HepG2 (cell line): ENCODE measurements around the gene ZNF189. TPM values are rescaled to one million over a fixed set of nuclear protein-coding genes. Genes with fewer than 3 reads are reported as not detected.

Experiments used
- CBX1 ChIP-seq: IDR thresholded peaks from one replicate; pipeline ENCODE4 v1.6.1; 2016; ENCODE audit warnings: antibody characterized with exemption, low read depth
- DNMT1 ChIP-seq: sonication (generic); formaldehyde crosslinking; IDR thresholded peaks from 2 replicates; pipeline ENCODE4 v1.5.1; 2020; ENCODE audit warnings: mild to moderate bottlenecking, missing genetic modification reagents
- GATAD2A ChIP-seq: IDR thresholded peaks from 2 replicates; pipeline ENCODE4 v1.6.1; 2016
- HOXA7 ChIP-seq: sonication (generic); formaldehyde crosslinking; IDR thresholded peaks from 2 replicates; pipeline ENCODE4 v1.8.1; 2022; ENCODE audit warnings: mild to moderate bottlenecking, missing genetic modification reagents, moderate library complexity
- MBD4 ChIP-seq: IDR thresholded peaks from 2 replicates; pipeline ENCODE4 v1.6.1; 2012; ENCODE audit warnings: low read length, inconsistent platforms, borderline replicate concordance
- PITX1 ChIP-seq: sonication (generic); formaldehyde crosslinking; IDR thresholded peaks from 2 replicates; pipeline ENCODE4 v1.5.1; 2020; ENCODE audit warnings: mild to moderate bottlenecking, missing genetic modification reagents
- REPIN1 ChIP-seq: sonication (generic); formaldehyde crosslinking; IDR thresholded peaks from 2 replicates; pipeline ENCODE4 v1.8.0; 2022; ENCODE audit warnings: missing genetic modification reagents, low read depth, mild to moderate bottlenecking, borderline replicate concordance
- ZNF124 ChIP-seq: sonication (generic); formaldehyde crosslinking; IDR thresholded peaks from 2 replicates; pipeline ENCODE4 v1.4.0; 2020; ENCODE audit warnings: missing genetic modification reagents
- ZNF644 ChIP-seq: IDR thresholded peaks from 2 replicates; pipeline ENCODE4 v1.6.1; 2016; ENCODE audit warnings: low read depth
- polyA plus RNA-seq, 8 experiments: library from polyadenylated mRNA; depleted of rRNA in 3 of 8; stranded (reverse) in 7 of 8; unstranded in 1 of 8; fragments of >200 nt; fragmentation: Illumina TruSeq in 4 of 8; extraction: Trizol in 4 of 8; gene quantifications; 2 replicates each; pipeline versions ENCODE4 v1.2.1 to v1.2.3, GENCODE V29; 2011 to 2016; ENCODE audit warnings: low read depth in 4 of 8, missing spikeins in 1 of 8, mixed read lengths in 1 of 8; ENCODE audit not compliant: insufficient read depth in 1 of 8
- total RNA-seq, 5 experiments: library from RNA; depleted of rRNA; stranded (reverse); fragments of >200 nt; fragmentation: Illumina TruSeq; extraction: Trizol; gene quantifications; 2 replicates each; pipeline ENCODE4 v1.2.3, GENCODE V29; 2016; ENCODE audit warnings: low read depth in 1 of 5
- TF ChIP-seq, protein P1 (sequence below): sonication (generic); formaldehyde crosslinking; IDR thresholded peaks from 2 replicates; pipeline ENCODE4 v1.5.0; 2020; ENCODE audit warnings: mild to moderate bottlenecking, missing genetic modification reagents
- TF ChIP-seq, protein P2 (sequence below): IDR thresholded peaks from 2 replicates; pipeline ENCODE4 v1.6.1; 2012; ENCODE audit warnings: low read length, improper control_type of control experiment
- TF ChIP-seq, protein P3 (sequence below): sonication (generic); formaldehyde crosslinking; IDR thresholded peaks from 2 replicates; pipeline ENCODE4 v1.5.0; 2020; ENCODE audit warnings: missing genetic modification reagents
- TF ChIP-seq, protein P4 (sequence below): sonication (generic); formaldehyde crosslinking; IDR thresholded peaks from 2 replicates; pipeline ENCODE4 v1.4.0; 2020; ENCODE audit warnings: missing genetic modification reagents
- TF ChIP-seq, protein P5 (sequence below): sonication (generic); formaldehyde crosslinking; IDR thresholded peaks from 2 replicates; pipeline ENCODE4 v1.4.0; 2020; ENCODE audit warnings: missing genetic modification reagents

Gene ZNF189
- total and polyA plus RNA-seq, 2 of the 13 experiments (the other 11 are each of a cell fraction or from before 2014, with no cell fraction given) = 8.4 to 50.0 TPM

DNA sequence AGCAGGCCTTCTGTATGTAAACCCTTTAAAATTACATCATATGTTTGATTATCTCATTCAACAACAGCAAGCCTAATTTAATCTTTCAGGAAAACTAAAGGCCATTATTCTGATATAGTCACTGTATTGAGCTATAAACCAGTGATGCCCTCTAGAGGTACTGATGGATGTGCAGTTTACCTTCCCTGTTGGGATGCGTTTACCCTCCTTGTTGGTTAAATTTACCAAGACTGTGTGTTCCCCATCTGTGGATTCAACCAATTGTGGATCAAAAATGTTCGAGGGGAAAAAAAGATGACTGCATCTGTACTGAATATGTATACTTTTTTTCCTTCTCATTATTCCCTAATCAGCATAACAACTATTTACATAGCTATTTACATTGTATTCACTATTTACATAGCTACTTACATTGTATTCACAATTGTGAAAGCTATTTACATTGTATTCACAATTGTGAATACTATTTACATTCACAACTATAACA is 10.1 kb upstream of the ZNF189 start (continued):
- TF ChIP-seq, protein P1, sequence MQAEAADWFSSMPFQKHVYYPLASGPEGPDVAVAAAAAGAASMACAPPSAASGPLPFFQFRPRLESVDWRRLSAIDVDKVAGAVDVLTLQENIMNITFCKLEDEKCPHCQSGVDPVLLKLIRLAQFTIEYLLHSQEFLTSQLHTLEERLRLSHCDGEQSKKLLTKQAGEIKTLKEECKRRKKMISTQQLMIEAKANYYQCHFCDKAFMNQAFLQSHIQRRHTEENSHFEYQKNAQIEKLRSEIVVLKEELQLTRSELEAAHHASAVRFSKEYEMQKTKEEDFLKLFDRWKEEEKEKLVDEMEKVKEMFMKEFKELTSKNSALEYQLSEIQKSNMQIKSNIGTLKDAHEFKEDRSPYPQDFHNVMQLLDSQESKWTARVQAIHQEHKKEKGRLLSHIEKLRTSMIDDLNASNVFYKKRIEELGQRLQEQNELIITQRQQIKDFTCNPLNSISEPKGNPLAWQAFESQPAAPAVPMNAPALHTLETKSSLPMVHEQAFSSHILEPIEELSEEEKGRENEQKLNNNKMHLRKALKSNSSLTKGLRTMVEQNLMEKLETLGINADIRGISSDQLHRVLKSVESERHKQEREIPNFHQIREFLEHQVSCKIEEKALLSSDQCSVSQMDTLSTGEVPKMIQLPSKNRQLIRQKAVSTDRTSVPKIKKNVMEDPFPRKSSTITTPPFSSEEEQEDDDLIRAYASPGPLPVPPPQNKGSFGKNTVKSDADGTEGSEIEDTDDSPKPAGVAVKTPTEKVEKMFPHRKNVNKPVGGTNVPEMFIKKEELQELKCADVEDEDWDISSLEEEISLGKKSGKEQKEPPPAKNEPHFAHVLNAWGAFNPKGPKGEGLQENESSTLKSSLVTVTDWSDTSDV = no peak
- TF ChIP-seq, protein P2, sequence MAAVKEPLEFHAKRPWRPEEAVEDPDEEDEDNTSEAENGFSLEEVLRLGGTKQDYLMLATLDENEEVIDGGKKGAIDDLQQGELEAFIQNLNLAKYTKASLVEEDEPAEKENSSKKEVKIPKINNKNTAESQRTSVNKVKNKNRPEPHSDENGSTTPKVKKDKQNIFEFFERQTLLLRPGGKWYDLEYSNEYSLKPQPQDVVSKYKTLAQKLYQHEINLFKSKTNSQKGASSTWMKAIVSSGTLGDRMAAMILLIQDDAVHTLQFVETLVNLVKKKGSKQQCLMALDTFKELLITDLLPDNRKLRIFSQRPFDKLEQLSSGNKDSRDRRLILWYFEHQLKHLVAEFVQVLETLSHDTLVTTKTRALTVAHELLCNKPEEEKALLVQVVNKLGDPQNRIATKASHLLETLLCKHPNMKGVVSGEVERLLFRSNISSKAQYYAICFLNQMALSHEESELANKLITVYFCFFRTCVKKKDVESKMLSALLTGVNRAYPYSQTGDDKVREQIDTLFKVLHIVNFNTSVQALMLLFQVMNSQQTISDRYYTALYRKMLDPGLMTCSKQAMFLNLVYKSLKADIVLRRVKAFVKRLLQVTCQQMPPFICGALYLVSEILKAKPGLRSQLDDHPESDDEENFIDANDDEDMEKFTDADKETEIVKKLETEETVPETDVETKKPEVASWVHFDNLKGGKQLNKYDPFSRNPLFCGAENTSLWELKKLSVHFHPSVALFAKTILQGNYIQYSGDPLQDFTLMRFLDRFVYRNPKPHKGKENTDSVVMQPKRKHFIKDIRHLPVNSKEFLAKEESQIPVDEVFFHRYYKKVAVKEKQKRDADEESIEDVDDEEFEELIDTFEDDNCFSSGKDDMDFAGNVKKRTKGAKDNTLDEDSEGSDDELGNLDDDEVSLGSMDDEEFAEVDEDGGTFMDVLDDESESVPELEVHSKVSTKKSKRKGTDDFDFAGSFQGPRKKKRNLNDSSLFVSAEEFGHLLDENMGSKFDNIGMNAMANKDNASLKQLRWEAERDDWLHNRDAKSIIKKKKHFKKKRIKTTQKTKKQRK = no peak
- TF ChIP-seq, protein P3, sequence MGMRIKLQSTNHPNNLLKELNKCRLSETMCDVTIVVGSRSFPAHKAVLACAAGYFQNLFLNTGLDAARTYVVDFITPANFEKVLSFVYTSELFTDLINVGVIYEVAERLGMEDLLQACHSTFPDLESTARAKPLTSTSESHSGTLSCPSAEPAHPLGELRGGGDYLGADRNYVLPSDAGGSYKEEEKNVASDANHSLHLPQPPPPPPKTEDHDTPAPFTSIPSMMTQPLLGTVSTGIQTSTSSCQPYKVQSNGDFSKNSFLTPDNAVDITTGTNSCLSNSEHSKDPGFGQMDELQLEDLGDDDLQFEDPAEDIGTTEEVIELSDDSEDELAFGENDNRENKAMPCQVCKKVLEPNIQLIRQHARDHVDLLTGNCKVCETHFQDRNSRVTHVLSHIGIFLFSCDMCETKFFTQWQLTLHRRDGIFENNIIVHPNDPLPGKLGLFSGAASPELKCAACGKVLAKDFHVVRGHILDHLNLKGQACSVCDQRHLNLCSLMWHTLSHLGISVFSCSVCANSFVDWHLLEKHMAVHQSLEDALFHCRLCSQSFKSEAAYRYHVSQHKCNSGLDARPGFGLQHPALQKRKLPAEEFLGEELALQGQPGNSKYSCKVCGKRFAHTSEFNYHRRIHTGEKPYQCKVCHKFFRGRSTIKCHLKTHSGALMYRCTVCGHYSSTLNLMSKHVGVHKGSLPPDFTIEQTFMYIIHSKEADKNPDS (CRISPR knock-in tag) = no peak
- TF ChIP-seq HOXA7 (CRISPR knock-in tag) (no peak), DNMT1 (CRISPR knock-in tag) (no peak), PITX1 (CRISPR knock-in tag) (no peak), CBX1 (no peak), REPIN1 (CRISPR knock-in tag) (no peak), ZNF124 (CRISPR knock-in tag) (peak; percentile 50; the same call in 1 of the 2 replicates), GATAD2A (CRISPR knock-in tag) (peak; percentile 77), MBD4 (peak; percentile 58; the same call in 1 of the 2 replicates), ZNF644 (CRISPR knock-in tag) (0 out of 2 replicates have a peak, but pooled peaks have one; percentile 60)
- TF ChIP-seq, protein P4, sequence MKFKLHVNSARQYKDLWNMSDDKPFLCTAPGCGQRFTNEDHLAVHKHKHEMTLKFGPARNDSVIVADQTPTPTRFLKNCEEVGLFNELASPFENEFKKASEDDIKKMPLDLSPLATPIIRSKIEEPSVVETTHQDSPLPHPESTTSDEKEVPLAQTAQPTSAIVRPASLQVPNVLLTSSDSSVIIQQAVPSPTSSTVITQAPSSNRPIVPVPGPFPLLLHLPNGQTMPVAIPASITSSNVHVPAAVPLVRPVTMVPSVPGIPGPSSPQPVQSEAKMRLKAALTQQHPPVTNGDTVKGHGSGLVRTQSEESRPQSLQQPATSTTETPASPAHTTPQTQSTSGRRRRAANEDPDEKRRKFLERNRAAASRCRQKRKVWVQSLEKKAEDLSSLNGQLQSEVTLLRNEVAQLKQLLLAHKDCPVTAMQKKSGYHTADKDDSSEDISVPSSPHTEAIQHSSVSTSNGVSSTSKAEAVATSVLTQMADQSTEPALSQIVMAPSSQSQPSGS = peak; percentile 60; the same call in 1 of the 2 replicates
- TF ChIP-seq, protein P5, sequence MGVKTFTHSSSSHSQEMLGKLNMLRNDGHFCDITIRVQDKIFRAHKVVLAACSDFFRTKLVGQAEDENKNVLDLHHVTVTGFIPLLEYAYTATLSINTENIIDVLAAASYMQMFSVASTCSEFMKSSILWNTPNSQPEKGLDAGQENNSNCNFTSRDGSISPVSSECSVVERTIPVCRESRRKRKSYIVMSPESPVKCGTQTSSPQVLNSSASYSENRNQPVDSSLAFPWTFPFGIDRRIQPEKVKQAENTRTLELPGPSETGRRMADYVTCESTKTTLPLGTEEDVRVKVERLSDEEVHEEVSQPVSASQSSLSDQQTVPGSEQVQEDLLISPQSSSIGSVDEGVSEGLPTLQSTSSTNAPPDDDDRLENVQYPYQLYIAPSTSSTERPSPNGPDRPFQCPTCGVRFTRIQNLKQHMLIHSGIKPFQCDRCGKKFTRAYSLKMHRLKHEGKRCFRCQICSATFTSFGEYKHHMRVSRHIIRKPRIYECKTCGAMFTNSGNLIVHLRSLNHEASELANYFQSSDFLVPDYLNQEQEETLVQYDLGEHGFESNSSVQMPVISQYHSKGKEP = no peak
